GM12891 (cell line): Measurements from ENCODE around the gene BUD31.
A peak's percentile ranks its signal among the peaks of the same experiment; 100 is the strongest.

Experiments used
- POLR2A ChIP-seq: IDR thresholded peaks from 2 replicates; pipeline ENCODE4 v1.6.1; 2011; ENCODE audit warnings: low read depth, low read length, control low read depth
- POLR2AphosphoS5 ChIP-seq: IDR thresholded peaks from 2 replicates; pipeline ENCODE4 v1.6.1; 2011; ENCODE audit warnings: low read depth, low read length, control low read depth
- SPI1 ChIP-seq: IDR thresholded peaks from 2 replicates; pipeline ENCODE4 v1.6.1; 2011; ENCODE audit warnings: low read depth, low read length, control low read depth

DNA sequence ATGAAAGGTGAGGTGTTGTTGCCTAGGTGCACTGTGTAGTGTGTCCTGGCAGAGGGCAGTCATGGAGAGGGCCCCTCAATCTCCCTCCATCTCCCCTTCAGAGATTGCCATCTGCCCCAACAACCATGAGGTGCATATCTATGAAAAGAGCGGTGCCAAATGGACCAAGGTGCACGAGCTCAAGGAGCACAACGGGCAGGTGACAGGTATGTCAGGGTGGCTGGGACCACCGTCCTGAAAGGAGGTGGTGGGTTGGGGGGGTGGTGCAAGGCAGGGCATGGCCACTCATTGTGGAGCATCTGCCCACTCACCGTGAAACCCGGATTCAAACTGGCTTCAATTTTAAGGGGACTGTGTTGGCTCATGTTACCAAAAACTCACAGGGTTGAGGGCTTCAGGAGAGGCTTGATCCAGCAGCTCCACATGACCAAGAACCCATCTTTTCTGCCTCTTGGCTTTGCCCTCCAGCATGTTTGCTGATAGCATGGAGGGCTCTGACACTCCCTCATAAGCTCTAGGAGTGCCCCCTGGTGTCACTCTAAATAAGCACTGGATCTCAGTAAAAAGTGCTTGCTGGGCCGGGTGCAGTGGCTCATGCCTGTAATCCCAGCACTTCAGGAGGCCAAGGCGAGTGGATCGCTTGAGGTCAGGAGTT lies 22.1 kb upstream of the BUD31 start:
- 0 out of 2 replicates have a peak, but pooled peaks have one; percentile 28 for TF ChIP-seq POLR2A
- no peak for TF ChIP-seq POLR2AphosphoS5
- TF ChIP-seq SPI1 = no peak
